Central memory CD8-positive, alpha-beta T cell (primary cell): Measurements from ENCODE around the gene ANO6.

Experiments
- ATAC-seq: fragments of 150-1000 bp; cut with Tn5 transposase; replicated peaks from 2 replicates; pipeline ENCODE4 v1.10.0; 2022; ENCODE audit warnings: mild to moderate bottlenecking, moderate FRiP score, moderate number of reproducible peaks; ENCODE audit not compliant: poor library complexity, severe bottlenecking; ENCODE audit errors: extremely low read depth
- DNase-seq, 2 donors: peaks; one replicate each; pipeline ENCODE4 v3.0.0; 2021; ENCODE audit warnings: low spot score in 2 of 2
- H3K27ac Mint-ChIP-seq: one replicate; pipeline ENCODE4 v1.8.0; 2022; ENCODE audit warnings: low read depth, mild to moderate bottlenecking, moderate library complexity, mixed read lengths
- H3K27me3 Mint-ChIP-seq: one replicate; pipeline ENCODE4 v1.8.0; 2022; ENCODE audit warnings: mixed read lengths
- H3K36me3 Mint-ChIP-seq: one replicate; pipeline ENCODE4 v1.8.0; 2022; ENCODE audit warnings: mild to moderate bottlenecking, moderate library complexity, mixed read lengths; ENCODE audit not compliant: insufficient read depth
- H3K4me1 Mint-ChIP-seq: one replicate; pipeline ENCODE4 v1.8.0; 2022; ENCODE audit warnings: mixed read lengths
- H3K4me3 Mint-ChIP-seq: one replicate; pipeline ENCODE4 v1.8.0; 2022; ENCODE audit warnings: mild to moderate bottlenecking, moderate library complexity, mixed read lengths
- H3K9me3 Mint-ChIP-seq: one replicate; pipeline ENCODE4 v1.8.0; 2022; ENCODE audit warnings: mixed read lengths

The ANO6 gene

GRCh38 chr12:45296046-45296586 lies 80.2 kb downstream of the ANO6 start:
- no peaks in the 10 kb centered on the region for H3K36me3 Mint-ChIP-seq
- no peak for DNase-seq
- no peak overlapping the region for H3K27ac Mint-ChIP-seq
- peaks cover 7% of the 10 kb centered on the region for H3K4me1 Mint-ChIP-seq
- H3K9me3 Mint-ChIP-seq, result no peaks in the 10 kb centered on the region
- H3K27me3 Mint-ChIP-seq, result no peaks in the 10 kb centered on the region
- ATAC-seq, result no peak
- H3K4me3 Mint-ChIP-seq, result no peak overlapping the region

- ATAC-seq, result no peak
- no peak for DNase-seq
- no peak overlapping the region for H3K4me3 Mint-ChIP-seq
- H3K36me3 Mint-ChIP-seq, result no peaks in the 10 kb centered on the region
- H3K4me1 Mint-ChIP-seq, result no peaks in the 10 kb centered on the region
- no peaks in the 10 kb centered on the region for H3K27me3 Mint-ChIP-seq
- H3K27ac Mint-ChIP-seq, result no peak overlapping the region
- H3K9me3 Mint-ChIP-seq, result no peaks in the 10 kb centered on the region
These were observed 82.2 kb downstream of the ANO6 start for GRCh38 chr12:45298047-45298446.

DNA sequence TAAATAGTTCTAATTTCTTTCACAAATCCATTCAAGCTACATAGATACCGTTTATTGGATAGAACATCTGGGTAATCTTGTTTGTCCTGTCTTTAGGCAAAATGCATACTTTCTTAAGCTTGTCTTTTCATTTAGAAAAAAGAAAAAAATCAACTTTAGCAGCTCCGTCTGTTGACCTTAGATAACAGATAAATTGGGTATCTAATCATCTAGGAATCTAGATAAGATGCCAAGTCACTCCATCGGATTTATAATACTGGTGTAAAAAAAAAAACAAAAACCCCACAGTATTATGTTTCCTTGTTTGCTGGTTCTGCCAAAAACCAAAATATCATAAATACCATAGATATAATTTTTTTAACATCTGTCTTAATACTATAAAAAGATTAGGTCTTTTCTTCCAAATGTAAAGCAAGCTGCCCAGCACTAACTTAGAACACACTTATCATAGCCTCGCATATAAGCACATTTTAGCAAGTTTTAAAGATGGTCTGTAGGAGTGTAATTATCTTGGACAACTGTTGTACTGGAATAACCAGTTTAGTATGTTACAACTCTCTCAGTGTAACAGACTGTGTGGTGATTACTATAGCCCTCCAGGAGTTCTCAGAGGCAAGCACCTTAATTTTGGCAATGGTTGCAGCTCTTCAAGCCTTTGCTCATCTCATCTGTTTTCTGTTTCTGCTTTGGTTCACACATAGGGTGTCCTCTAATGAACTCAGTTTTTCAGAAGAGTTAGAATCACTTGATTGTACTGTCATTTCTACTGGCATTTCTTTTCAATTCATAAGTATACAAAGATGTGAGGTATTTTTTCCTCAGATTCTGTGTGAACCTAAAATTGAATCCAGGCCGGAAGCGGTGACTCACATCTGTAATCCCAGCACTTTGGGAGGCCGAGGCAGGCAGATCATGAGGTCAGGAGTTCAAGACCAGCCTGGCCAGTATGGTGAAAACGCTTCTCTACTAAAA lies 83.1 kb downstream of the ANO6 start:
- Mint-ChIP-seq H3K9me3 (no peaks in the 10 kb centered on the region), H3K4me3 (no peak overlapping the region), H3K27ac (no peak overlapping the region), H3K36me3 (peaks cover 2% of the 10 kb centered on the region), H3K27me3 (no peaks in the 10 kb centered on the region), H3K4me1 (no peaks in the 10 kb centered on the region)
- DNase-seq (no peak), ATAC-seq (no peak)

GRCh38 chr12:45302621-45303369 lies 86.9 kb downstream of the ANO6 start:
- Mint-ChIP-seq H3K4me3 (no peak overlapping the region), H3K27me3 (no peaks in the 10 kb centered on the region), H3K9me3 (no peaks in the 10 kb centered on the region), H3K4me1 (no peaks in the 10 kb centered on the region), H3K27ac (no peak overlapping the region), H3K36me3 (peaks cover 5% of the 10 kb centered on the region)
- DNase-seq, result no peak
- no peak for ATAC-seq

- ATAC-seq, result no peak
- Mint-ChIP-seq H3K27me3 (no peaks in the 10 kb centered on the region), H3K27ac (no peak overlapping the region), H3K4me1 (no peaks in the 10 kb centered on the region), H3K4me3 (no peak overlapping the region), H3K9me3 (no peaks in the 10 kb centered on the region), H3K36me3 (peaks cover 5% of the 10 kb centered on the region)
- DNase-seq, result no peak
These were observed 88.0 kb downstream of the ANO6 start for GRCh38 chr12:45303945-45304344.

DNA sequence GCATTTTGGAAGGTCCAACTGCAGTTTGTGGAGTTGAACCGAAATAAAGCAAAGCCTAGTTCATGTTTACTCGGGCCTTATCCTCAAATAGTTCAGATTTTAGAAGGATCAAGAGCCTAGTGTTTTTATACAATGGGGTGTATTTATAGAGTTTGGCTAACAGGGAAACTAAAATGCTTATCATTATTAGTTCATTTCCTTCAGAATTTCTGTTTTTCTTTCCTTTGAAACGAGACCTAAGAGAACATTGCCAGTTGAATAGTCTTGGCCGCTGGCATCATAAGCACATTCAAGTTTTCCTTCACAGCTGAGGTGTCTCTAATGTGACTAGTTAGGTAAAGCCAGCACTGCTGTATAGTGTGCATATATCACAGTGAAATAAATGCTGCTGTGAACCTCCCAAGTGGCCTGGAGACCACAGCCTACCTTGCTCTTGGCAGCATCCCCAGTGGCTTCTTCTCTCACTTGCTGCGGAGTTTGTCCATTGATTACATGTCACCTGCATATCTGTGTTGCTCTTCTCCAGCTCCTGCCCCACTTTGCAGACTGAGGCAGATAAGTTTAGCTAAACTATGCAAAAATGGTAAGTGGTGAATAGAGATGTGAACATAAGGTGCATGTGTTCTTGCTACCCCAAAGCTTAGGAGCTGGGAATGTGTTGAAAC lies 88.8 kb downstream of the ANO6 start:
- DNase-seq, result no peak

DNA sequence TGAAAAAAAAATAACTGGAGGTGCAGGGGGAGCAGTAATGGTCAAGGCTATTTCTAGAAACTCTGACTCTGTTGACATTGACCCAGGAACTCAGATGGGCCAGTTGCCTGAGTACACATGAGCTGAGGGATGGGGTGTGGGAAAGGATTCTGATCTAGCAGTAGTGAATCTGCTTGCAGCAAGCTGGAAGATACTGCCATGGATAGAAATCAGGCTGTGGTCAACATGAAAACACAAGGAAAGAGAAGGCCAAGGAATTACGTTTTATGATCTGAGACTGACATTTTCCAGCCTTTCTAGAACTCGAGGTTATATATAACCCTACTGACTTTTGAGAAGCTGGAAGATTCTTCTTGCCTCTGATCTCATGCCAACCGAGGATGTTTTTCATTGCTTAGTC lies 90.0 kb downstream of the ANO6 start:
- peaks cover 5% of the 10 kb centered on the region for H3K36me3 Mint-ChIP-seq
- H3K4me1 Mint-ChIP-seq, result no peaks in the 10 kb centered on the region
- no peak for DNase-seq
- ATAC-seq, result no peak
- no peaks in the 10 kb centered on the region for H3K27me3 Mint-ChIP-seq
- no peak overlapping the region for H3K27ac Mint-ChIP-seq
- H3K4me3 Mint-ChIP-seq, result no peak overlapping the region
- H3K9me3 Mint-ChIP-seq, result no peaks in the 10 kb centered on the region

More for the DNA sequence above, 88.8 kb downstream of the ANO6 start:
- no peaks in the 10 kb centered on the region for H3K4me1 Mint-ChIP-seq
- H3K36me3 Mint-ChIP-seq, result peaks cover 5% of the 10 kb centered on the region
- no peak overlapping the region for H3K4me3 Mint-ChIP-seq
- H3K27me3 Mint-ChIP-seq, result no peaks in the 10 kb centered on the region
- no peak for ATAC-seq
- H3K27ac Mint-ChIP-seq, result no peak overlapping the region
- H3K9me3 Mint-ChIP-seq, result no peaks in the 10 kb centered on the region

DNA sequence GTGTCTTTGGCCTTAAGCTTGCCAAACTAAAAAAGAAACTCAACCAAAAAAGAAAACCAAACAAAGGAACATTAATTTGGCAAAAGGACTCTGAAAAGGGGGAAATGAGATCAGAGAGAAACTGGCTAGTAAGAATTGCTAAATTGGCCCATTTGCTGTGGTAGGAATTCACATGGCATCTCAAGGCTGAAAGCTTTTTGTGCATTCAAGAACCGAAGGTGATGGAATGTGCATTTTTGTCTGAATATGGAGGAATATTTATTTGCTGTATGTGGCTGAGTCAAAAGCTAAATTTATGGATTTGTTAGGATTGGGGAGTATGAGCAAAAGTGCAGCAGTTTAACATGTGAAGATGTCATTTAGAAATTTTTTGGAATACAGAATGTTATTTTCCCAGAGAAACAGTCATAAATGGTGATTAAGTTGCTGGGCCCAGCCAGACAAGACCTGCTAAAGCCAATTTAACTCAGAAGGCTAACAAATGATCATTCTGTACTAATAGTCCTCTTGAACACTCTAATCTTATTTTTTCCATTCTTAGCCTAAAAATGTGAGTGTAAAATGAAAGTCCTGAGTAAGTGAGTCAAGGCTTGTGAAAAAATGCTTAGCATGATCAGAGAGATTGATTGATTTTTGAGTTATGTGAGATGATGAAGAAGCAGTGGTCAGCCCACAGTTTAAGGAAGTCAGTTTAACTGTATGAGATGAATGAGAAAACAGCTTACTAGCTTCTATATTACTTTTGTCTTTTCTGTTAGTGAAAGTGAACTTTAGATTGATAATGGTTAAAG lies 94.1 kb downstream of the ANO6 start:
- peaks cover 5% of the 10 kb centered on the region for H3K4me1 Mint-ChIP-seq
- H3K36me3 Mint-ChIP-seq, result no peaks in the 10 kb centered on the region
- H3K27me3 Mint-ChIP-seq, result no peaks in the 10 kb centered on the region
- no peak overlapping the region for H3K27ac Mint-ChIP-seq
- no peak for DNase-seq
- no peak for ATAC-seq
- H3K4me3 Mint-ChIP-seq, result no peak overlapping the region
- H3K9me3 Mint-ChIP-seq, result no peaks in the 10 kb centered on the region

DNA sequence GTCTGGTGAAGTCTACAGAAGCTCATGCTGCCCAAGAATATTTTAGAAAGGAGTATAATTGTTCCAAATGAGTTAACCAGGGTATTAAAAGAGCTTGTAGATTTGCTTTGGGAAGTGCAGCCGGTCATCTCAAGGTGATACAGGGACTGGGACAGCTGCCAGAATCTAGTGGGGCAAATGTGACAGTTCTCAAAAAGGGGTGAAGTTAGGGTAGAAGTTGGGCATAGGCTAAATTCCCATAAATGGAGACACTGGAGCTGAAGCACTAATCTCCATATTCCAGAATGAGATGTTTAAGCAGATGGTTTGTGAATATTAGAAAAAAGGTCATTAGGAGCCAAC lies 94.7 kb downstream of the ANO6 start:
- ATAC-seq, result no peak
- Mint-ChIP-seq H3K27ac (no peak overlapping the region), H3K9me3 (no peaks in the 10 kb centered on the region), H3K27me3 (no peaks in the 10 kb centered on the region), H3K4me1 (peaks cover 9% of the 10 kb centered on the region), H3K4me3 (no peak overlapping the region), H3K36me3 (no peaks in the 10 kb centered on the region)
- DNase-seq, result no peak

GRCh38 chr12:45312012-45312411 lies 96.1 kb downstream of the ANO6 start:
- ATAC-seq (no peak), DNase-seq (no peak)
- Mint-ChIP-seq H3K36me3 (no peaks in the 10 kb centered on the region), H3K4me1 (peaks cover 12% of the 10 kb centered on the region), H3K27ac (no peak overlapping the region), H3K27me3 (no peaks in the 10 kb centered on the region), H3K9me3 (no peaks in the 10 kb centered on the region), H3K4me3 (no peak overlapping the region)

- Mint-ChIP-seq H3K27me3 (no peaks in the 10 kb centered on the region), H3K27ac (no peak overlapping the region), H3K4me1 (peaks cover 12% of the 10 kb centered on the region), H3K9me3 (no peaks in the 10 kb centered on the region), H3K36me3 (no peaks in the 10 kb centered on the region), H3K4me3 (no peak overlapping the region)
- ATAC-seq (no peak), DNase-seq (no peak)
These were observed 98.9 kb downstream of the ANO6 start for GRCh38 chr12:45314770-45315169.

DNA sequence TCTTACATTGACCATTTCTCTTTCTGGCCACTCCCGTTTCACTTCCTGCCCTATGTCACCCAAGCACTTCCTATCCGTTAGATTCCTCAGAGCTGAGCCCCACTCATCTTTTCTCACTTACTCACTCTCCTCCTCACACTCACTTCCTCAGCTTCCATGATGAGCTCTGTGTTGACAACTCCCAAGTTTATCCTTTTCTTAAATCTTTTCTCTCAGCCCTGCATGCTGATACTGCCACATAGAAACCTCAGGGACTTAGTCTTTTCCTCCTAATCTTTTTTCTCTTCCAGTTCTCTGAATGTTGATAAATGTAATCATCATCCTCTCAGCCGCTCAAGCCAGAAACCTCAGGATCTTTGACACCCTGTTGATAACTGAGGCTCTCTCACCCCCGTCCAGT lies 99.6 kb downstream of the ANO6 start:
- H3K9me3 Mint-ChIP-seq, result no peaks in the 10 kb centered on the region
- no peak for DNase-seq
- H3K27me3 Mint-ChIP-seq, result no peaks in the 10 kb centered on the region
- H3K36me3 Mint-ChIP-seq, result no peaks in the 10 kb centered on the region
- H3K27ac Mint-ChIP-seq, result no peak overlapping the region
- no peak for ATAC-seq
- peaks cover 18% of the 10 kb centered on the region for H3K4me1 Mint-ChIP-seq
- H3K4me3 Mint-ChIP-seq, result no peak overlapping the region
